HFFc6 (cell line): ENCODE measurements around the gene SMAD3. TPM values are rescaled to one million over a fixed set of nuclear protein-coding genes. Genes with fewer than 3 reads are reported as not detected.
A peak's percentile ranks its signal among the peaks of the same experiment; 100 is the strongest.

Source experiments
- DNase-seq: peaks from one replicate; pipeline ENCODE4 v3.0.0-alpha.2; 2018
- H3K27ac Mint-ChIP-seq: 2 replicates; pipeline ENCODE4 v1.8.0; 2020; ENCODE audit warnings: mild to moderate bottlenecking, mixed read lengths
- H3K27me3 Mint-ChIP-seq: 2 replicates; pipeline ENCODE4 v1.8.0; 2021; ENCODE audit warnings: mild to moderate bottlenecking, moderate library complexity, mixed read lengths; ENCODE audit not compliant: insufficient read depth
- H3K36me3 Mint-ChIP-seq: 2 replicates; pipeline ENCODE4 v1.8.0; 2021; ENCODE audit warnings: low read depth, mixed read lengths
- H3K4me1 Mint-ChIP-seq: 2 replicates; pipeline ENCODE4 v1.8.0; 2020; ENCODE audit warnings: low read depth, mixed read lengths
- H3K4me3 Mint-ChIP-seq: 2 replicates; pipeline ENCODE4 v1.8.0; 2020; ENCODE audit warnings: mild to moderate bottlenecking, moderate library complexity, mixed read lengths
- H3K9me3 Mint-ChIP-seq: 2 replicates; pipeline ENCODE4 v1.8.0; 2020; ENCODE audit warnings: mild to moderate bottlenecking, mixed read lengths
- total RNA-seq, 6 experiments: library from RNA; stranded (reverse); fragmentation: NEBNext Ultra II Directional; extraction: Animal tissue kit (Norgen Biotek cat#: 25700); gene quantifications; 2 replicates in 1 of 6; 3 replicates in 5 of 6; pipeline ENCODE4 v1.2.3, GENCODE V29; 2021
- TF ChIP-seq, protein P1 (sequence below): fragments of 200-600 bp; sonication (generic); IDR thresholded peaks from 2 replicates; pipeline ENCODE4 v1.5.0; 2021; ENCODE audit warnings: antibody characterized with exemption, mild to moderate bottlenecking

The SMAD3 gene
- total RNA-seq, 6 experiments from 2014 or later, result 54.3 to 132 (median 118) TPM

DNA sequence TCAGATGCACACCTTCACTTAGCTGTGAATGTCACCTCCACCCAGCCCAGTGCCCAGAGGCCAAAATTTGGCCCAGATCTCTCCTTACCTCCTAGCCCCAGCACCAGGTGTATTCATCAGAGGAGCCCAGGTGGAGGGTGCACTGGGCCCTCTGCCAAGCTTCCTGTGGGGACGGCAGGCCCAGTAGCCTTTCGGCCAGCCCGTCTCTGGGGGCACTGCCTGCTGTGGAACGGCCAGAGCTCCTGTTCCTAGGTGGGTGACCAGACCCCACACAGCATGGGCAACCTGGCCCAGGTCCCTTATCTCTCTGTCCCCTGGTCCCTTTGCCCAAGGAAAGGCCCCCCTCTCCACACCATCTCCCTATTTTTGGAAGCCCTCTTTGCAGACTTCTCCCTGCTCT is 121.3 kb downstream of the SMAD3 start:
- Mint-ChIP-seq H3K9me3 (no peaks in the 10 kb centered on the region; the same call in 1 of the 2 replicates), H3K27ac (peak overlapping the region; percentile 54; the same call in 1 of the 2 replicates), H3K36me3 (peaks cover 80% of the 10 kb centered on the region), H3K4me3 (no peak overlapping the region), H3K27me3 (peaks cover 44% of the 10 kb centered on the region), H3K4me1 (peaks cover 76% of the 10 kb centered on the region)
- TF ChIP-seq, protein P1, sequence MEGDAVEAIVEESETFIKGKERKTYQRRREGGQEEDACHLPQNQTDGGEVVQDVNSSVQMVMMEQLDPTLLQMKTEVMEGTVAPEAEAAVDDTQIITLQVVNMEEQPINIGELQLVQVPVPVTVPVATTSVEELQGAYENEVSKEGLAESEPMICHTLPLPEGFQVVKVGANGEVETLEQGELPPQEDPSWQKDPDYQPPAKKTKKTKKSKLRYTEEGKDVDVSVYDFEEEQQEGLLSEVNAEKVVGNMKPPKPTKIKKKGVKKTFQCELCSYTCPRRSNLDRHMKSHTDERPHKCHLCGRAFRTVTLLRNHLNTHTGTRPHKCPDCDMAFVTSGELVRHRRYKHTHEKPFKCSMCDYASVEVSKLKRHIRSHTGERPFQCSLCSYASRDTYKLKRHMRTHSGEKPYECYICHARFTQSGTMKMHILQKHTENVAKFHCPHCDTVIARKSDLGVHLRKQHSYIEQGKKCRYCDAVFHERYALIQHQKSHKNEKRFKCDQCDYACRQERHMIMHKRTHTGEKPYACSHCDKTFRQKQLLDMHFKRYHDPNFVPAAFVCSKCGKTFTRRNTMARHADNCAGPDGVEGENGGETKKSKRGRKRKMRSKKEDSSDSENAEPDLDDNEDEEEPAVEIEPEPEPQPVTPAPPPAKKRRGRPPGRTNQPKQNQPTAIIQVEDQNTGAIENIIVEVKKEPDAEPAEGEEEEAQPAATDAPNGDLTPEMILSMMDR, result no peak
- DNase-seq, result no peak

DNA sequence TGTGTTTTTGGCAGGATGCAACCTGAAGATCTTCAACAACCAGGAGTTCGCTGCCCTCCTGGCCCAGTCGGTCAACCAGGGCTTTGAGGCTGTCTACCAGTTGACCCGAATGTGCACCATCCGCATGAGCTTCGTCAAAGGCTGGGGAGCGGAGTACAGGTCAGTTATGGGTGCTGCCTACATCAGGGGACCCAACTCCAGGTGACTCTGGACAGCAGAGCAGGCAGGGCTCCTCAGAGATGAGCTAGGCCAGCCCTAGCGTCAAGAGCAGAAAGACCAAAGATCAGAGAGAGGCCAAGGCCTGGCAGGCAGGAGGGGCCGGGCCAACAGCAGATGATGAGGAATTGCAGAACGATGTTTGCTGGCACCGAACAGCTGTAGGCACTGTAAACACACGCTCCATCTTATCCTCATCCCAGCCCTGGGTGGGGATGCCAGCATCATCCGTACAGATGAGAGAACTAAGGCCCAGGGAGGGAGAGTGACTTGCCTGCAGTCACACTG is 122.0 kb downstream of the SMAD3 start:
- H3K27ac Mint-ChIP-seq, result peak overlapping the region; percentile 94
- TF ChIP-seq, protein P1, result no peak
- H3K4me1 Mint-ChIP-seq, result peaks cover 69% of the 10 kb centered on the region
- DNase-seq, result no peak
- H3K9me3 Mint-ChIP-seq, result no peaks in the 10 kb centered on the region; the same call in 1 of the 2 replicates
- H3K4me3 Mint-ChIP-seq, result peak overlapping the region; percentile 36; the same call in 1 of the 2 replicates
- H3K27me3 Mint-ChIP-seq, result peaks cover 44% of the 10 kb centered on the region
- H3K36me3 Mint-ChIP-seq, result peaks cover 80% of the 10 kb centered on the region

DNA sequence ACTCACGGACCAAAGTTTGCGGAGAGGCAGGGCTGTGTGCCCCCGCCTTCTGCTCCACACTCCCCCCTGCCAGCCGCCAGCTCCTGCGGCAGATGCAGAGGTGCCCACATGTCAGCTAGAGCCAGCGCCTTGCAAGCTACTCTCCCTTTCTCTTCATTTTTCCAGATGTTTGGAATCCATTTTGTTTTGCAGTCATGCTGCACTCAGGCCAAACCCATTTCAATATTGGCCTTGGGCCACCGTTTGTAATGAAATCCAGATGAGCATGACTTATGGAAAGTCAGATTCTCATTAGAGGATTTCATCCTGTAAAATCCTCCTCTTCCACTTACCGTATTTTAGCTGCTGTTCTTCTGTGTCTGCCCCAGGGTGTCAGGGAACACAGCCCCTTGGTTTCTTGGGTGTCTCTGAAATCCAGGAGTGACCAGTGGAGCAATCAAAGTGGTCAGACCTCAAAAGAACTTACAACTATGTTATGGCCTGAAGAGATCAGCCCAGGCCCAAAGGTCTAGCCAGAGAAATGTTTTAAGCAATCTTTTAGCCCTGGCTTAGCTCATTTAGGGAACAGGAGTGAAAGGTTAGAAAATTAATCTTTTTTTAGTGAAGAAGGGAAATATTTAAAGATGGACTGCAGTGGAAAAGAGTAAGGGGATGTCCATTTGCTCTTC is 123.3 kb downstream of the SMAD3 start:
- Mint-ChIP-seq H3K9me3 (no peaks in the 10 kb centered on the region; the same call in 1 of the 2 replicates), H3K36me3 (peaks cover 81% of the 10 kb centered on the region), H3K4me3 (peak overlapping the region; percentile 51), H3K4me1 (peaks cover 59% of the 10 kb centered on the region), H3K27ac (peak overlapping the region; percentile 94), H3K27me3 (peaks cover 38% of the 10 kb centered on the region)
- DNase-seq, result peak; percentile 82
- TF ChIP-seq, protein P1, result no peak

DNA sequence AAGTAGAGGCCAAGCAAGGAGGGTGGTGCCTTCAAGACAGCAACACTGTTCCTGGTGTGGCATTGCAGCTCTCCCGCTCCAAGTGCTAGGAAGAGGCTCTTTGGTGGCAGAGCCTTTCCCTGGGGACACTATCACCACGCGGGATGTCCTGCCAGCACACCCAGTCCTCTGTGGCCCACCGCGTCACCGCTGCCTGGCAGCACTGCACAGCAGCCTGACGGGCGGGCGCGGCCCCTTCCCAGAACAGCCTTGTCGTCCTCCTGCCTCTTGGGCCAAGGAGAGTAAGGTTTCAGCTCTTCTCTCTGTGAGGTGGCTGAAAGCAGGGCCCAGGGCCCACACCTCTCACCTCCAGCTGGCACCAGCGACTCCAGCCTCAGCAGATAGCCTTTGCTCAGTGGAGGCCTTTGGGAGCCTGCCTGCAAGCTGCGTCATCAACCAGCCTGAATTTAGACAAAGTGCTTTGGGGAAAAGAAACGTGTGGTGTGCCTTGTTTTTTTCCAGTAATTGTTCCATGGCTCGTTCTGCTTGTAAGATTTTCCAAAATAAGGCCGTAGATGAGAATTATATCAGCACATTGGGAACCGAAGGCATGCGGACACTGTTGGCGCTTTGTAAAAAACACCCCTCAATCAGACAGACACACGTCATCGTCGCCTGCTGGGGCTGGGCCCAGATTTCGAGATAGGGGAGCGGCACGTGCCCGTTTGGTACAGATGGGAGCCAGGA is 124.1 kb downstream of the SMAD3 start:
- no peak for DNase-seq
- peaks cover 81% of the 10 kb centered on the region for H3K36me3 Mint-ChIP-seq
- no peak overlapping the region for H3K4me3 Mint-ChIP-seq
- TF ChIP-seq, protein P1, result no peak
- peaks cover 59% of the 10 kb centered on the region for H3K4me1 Mint-ChIP-seq
- peak overlapping the region; percentile 94 for H3K27ac Mint-ChIP-seq
- peaks cover 32% of the 10 kb centered on the region for H3K27me3 Mint-ChIP-seq
- H3K9me3 Mint-ChIP-seq, result no peaks in the 10 kb centered on the region; the same call in 1 of the 2 replicates

DNA sequence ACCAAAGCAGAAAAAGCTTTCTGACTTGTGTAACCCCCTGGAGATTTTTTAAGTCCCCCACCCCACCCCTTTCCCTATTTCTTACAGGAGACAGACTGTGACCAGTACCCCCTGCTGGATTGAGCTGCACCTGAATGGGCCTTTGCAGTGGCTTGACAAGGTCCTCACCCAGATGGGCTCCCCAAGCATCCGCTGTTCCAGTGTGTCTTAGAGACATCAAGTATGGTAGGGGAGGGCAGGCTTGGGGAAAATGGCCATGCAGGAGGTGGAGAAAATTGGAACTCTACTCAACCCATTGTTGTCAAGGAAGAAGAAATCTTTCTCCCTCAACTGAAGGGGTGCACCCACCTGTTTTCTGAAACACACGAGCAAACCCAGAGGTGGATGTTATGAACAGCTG is 124.9 kb downstream of the SMAD3 start:
- Mint-ChIP-seq H3K9me3 (no peaks in the 10 kb centered on the region; the same call in 1 of the 2 replicates), H3K4me3 (no peak overlapping the region), H3K36me3 (peaks cover 84% of the 10 kb centered on the region), H3K4me1 (peaks cover 57% of the 10 kb centered on the region), H3K27ac (no peak overlapping the region; the same call in 1 of the 2 replicates), H3K27me3 (peaks cover 32% of the 10 kb centered on the region)
- TF ChIP-seq, protein P1, result no peak
- no peak for DNase-seq
